MM.1S (cell line): ENCODE data around the gene VAC14.

Experiments
- CTCF ChIP-seq: fragments of 300-600 bp; sonication (generic); IDR thresholded peaks from 2 replicates; pipeline ENCODE4 v1.5.1; 2016; ENCODE audit warnings: antibody characterized with exemption, low read length, mixed read lengths
- EZH2 ChIP-seq: fragments of 300-600 bp; sonication (generic); optimal IDR thresholded peaks from 2 replicates; pipeline ENCODE3; 2017; ENCODE audit warnings: low read depth, mild to moderate bottlenecking, antibody characterized with exemption, low read length, mixed read lengths
- EZH2phosphoT487 ChIP-seq: fragments of 300-600 bp; sonication (generic); IDR thresholded peaks from 2 replicates; pipeline ENCODE4 v1.6.1; 2018; ENCODE audit warnings: antibody characterized with exemption, low read length

- TF ChIP-seq EZH2phosphoT487 (no peak), CTCF (no peak), EZH2 (no peak)
These were observed 91.0 kb downstream of the VAC14 start for GRCh38 chr16:70709942-70710341.
